Activated T-helper 2 cell treated with anti-CD3 and anti-CD28 coated beads, Interferon-gamma antibody, Interleukin-2, Interleukin-4, amounts not matched to agents 10 μg/mL and 5 μg/mL and 100 μg/mL, durations not matched to agents 14 hours and 24 hours and 36 hours (primary cell): ENCODE results near the gene FMN2. TPM values are rescaled to one million over a fixed set of nuclear protein-coding genes. Genes with fewer than 3 reads are reported as not detected.
"Not testable (repeated sequence)": the region's sequence is repeated elsewhere in the genome, so short reads cannot be mapped to it uniquely, and the experiment has no call there.

Experiments
- DNase-seq: peaks from one replicate; pipeline ENCODE4 v3.0.0; 2021; ENCODE audit warnings: low spot score
- H3K27ac Mint-ChIP-seq: one replicate; pipeline ENCODE4 v1.8.0; 2021; ENCODE audit warnings: mixed read lengths
- H3K27me3 Mint-ChIP-seq: one replicate; pipeline ENCODE4 v1.8.0; 2021; ENCODE audit warnings: low read depth, mixed read lengths
- H3K36me3 Mint-ChIP-seq: one replicate; pipeline ENCODE4 v1.8.0; 2021; ENCODE audit warnings: low read depth, mixed read lengths
- H3K4me1 Mint-ChIP-seq: one replicate; pipeline ENCODE4 v1.8.0; 2021; ENCODE audit warnings: low read depth, mixed read lengths
- H3K4me3 Mint-ChIP-seq: one replicate; pipeline ENCODE4 v1.8.0; 2021; ENCODE audit warnings: low read depth, mild to moderate bottlenecking, moderate library complexity, mixed read lengths
- H3K9me3 Mint-ChIP-seq: one replicate; pipeline ENCODE4 v1.8.0; 2021; ENCODE audit warnings: mixed read lengths
- intact Hi-C: fragments of 100-400 bp; cut with micrococcal nuclease; formaldehyde crosslinking; loops from one replicate; pipeline ENCODE4 v1.15.1; 2023
- total RNA-seq: library from RNA; stranded (reverse); gene quantifications from 2 replicates; pipeline ENCODE4 v1.2.3, GENCODE V29; 2022

FMN2 gene
- total RNA-seq, 1 donor from 2014 or later, result not detected

DNA sequence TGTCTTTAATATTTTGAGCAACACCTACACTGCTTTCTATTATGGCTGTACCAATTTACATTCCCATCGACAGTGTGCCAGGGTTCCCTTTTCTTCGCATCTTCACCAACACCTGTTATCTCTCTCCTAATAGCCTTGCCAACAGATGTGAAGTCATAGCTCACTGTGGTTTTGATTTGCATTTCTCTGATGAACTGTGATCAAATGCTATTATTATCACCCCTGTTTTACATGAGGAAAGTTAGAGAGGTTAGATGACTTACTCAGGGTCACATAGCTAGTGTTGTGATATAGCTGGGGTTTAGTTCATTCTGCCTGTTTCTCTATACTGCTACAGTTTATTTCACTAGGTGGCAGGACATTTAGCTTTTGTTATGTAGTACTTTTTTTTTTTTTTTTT is 204.1 kb downstream of the FMN2 start:
- intact Hi-C loops, result no loop called here
- Mint-ChIP-seq H3K4me3 (no peak overlapping the region), H3K27ac (no peak overlapping the region), H3K27me3 (no peaks in the 10 kb centered on the region), H3K4me1 (no peaks in the 10 kb centered on the region), H3K9me3 (peaks cover 14% of the 10 kb centered on the region), H3K36me3 (no peaks in the 10 kb centered on the region)
- DNase-seq, result no peak

DNA sequence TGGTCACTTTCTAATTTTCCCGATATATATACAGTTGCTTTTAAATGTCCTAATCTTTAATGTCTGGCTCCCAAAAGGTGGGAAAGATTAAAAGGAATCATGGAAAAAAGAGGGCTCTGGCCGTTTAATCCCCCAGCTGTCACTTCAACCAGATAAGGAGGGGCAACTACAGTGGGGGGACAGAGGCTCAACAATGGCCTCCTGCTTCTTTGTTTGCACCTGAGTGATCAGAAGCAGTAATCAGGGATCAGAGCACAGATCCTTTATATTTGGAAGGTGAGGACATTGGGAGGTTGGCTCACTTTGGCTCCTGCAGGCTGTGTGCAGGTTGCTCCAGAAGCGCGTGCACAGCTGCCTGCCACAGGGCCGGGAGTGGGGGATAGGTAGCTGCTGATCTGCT is 212.8 kb downstream of the FMN2 start:
- DNase-seq, result no peak
- H3K27ac Mint-ChIP-seq, result no peak overlapping the region
- H3K4me3 Mint-ChIP-seq, result no peak overlapping the region
- peaks cover 26% of the 10 kb centered on the region for H3K9me3 Mint-ChIP-seq
- no peaks in the 10 kb centered on the region for H3K36me3 Mint-ChIP-seq
- H3K4me1 Mint-ChIP-seq, result no peaks in the 10 kb centered on the region
- intact Hi-C loops, result no loop called here
- H3K27me3 Mint-ChIP-seq, result no peaks in the 10 kb centered on the region

DNA sequence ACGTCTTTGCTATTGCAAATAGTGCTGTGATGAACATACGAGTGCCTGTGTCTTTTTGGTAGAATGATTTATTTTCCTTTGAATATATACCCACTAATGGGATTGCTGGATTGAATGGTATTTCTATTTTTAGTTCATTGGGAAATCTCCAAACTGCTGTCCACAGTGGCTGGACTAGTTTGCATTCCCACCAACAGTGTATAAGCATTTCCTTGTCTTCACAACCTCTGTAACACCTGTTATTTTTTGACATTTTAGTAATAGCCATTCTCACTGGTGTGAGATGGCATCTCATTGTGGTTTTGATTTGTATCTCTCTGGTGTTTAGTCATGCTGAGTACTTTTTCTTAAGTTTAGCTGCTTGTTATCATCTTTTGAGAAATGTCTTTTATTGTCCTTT is 215.0 kb downstream of the FMN2 start:
- H3K27ac Mint-ChIP-seq, result no peak overlapping the region
- peaks cover 7% of the 10 kb centered on the region for H3K9me3 Mint-ChIP-seq
- no peak overlapping the region for H3K4me3 Mint-ChIP-seq
- H3K36me3 Mint-ChIP-seq, result no peaks in the 10 kb centered on the region
- DNase-seq, result no peak
- H3K4me1 Mint-ChIP-seq, result no peaks in the 10 kb centered on the region
- intact Hi-C loops, result no loop called here
- H3K27me3 Mint-ChIP-seq, result no peaks in the 10 kb centered on the region

- Mint-ChIP-seq H3K36me3 (no peaks in the 10 kb centered on the region), H3K9me3 (peaks cover 1% of the 10 kb centered on the region), H3K27ac (no peak overlapping the region), H3K27me3 (no peaks in the 10 kb centered on the region), H3K4me1 (no peaks in the 10 kb centered on the region), H3K4me3 (no peak overlapping the region)
- no peak for DNase-seq
- intact Hi-C loops, result no loop called here
Observed at GRCh38 chr1:240308096-240308495, 216.4 kb downstream of the FMN2 start.

- Mint-ChIP-seq H3K27ac (no peak overlapping the region), H3K4me1 (no peaks in the 10 kb centered on the region), H3K9me3 (peaks cover 3% of the 10 kb centered on the region), H3K4me3 (no peak overlapping the region), H3K27me3 (no peaks in the 10 kb centered on the region), H3K36me3 (no peaks in the 10 kb centered on the region)
- DNase-seq, result no peak
- intact Hi-C loops, result no loop called here
Observed at GRCh38 chr1:240309769-240310168, 218.1 kb downstream of the FMN2 start.

GRCh38 chr1:240310226-240310925 is 218.7 kb downstream of the FMN2 start:
- H3K9me3 Mint-ChIP-seq, result peaks cover 3% of the 10 kb centered on the region
- no peaks in the 10 kb centered on the region for H3K27me3 Mint-ChIP-seq
- intact Hi-C loops, result no loop called here

DNA sequence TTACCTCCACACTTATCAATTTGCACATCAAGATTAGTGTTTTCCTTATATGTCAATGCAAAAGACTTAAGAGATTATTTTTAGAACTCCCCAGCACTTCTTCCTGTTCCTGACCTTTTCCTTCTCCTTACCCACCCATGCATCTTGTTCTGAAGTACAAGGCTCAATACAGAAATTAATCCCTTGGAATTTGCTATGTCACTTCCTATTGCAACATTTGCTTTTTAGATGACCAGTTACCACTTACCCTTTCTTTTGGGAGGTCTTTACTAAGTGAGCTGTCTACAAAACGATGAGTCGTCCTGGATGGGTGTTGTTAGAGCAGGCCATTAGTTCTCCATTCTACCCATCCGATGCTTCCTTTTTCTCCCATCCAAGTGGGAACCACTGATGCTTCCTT is 221.2 kb downstream of the FMN2 start:
- no peak overlapping the region for H3K4me3 Mint-ChIP-seq
- no peak for DNase-seq
- H3K9me3 Mint-ChIP-seq, result peaks cover 9% of the 10 kb centered on the region
- H3K27me3 Mint-ChIP-seq, result no peaks in the 10 kb centered on the region
- no peak overlapping the region for H3K27ac Mint-ChIP-seq
- intact Hi-C loops, result no loop called here
- no peaks in the 10 kb centered on the region for H3K4me1 Mint-ChIP-seq
- no peaks in the 10 kb centered on the region for H3K36me3 Mint-ChIP-seq

More at GRCh38 chr1:240310226-240310925, 218.7 kb downstream of the FMN2 start:
- Mint-ChIP-seq H3K4me3 (no peak overlapping the region), H3K4me1 (no peaks in the 10 kb centered on the region), H3K27ac (no peak overlapping the region), H3K36me3 (no peaks in the 10 kb centered on the region)
- DNase-seq, result no peak

- no peaks in the 10 kb centered on the region for H3K36me3 Mint-ChIP-seq
- H3K27me3 Mint-ChIP-seq, result no peaks in the 10 kb centered on the region
- H3K4me3 Mint-ChIP-seq, result no peak overlapping the region
- DNase-seq, result no peak
- H3K27ac Mint-ChIP-seq, result no peak overlapping the region
- intact Hi-C loops, result no loop called here
- H3K9me3 Mint-ChIP-seq, result peaks cover 17% of the 10 kb centered on the region
- H3K4me1 Mint-ChIP-seq, result no peaks in the 10 kb centered on the region
Observed at GRCh38 chr1:240314845-240315801, 223.4 kb downstream of the FMN2 start.

- Mint-ChIP-seq H3K9me3 (peaks cover 26% of the 10 kb centered on the region), H3K4me3 (no peak overlapping the region), H3K36me3 (no peaks in the 10 kb centered on the region), H3K27ac (no peak overlapping the region), H3K4me1 (no peaks in the 10 kb centered on the region), H3K27me3 (no peaks in the 10 kb centered on the region)
- no peak for DNase-seq
- intact Hi-C loops, result no loop called here
Observed at GRCh38 chr1:240319998-240320397, 228.3 kb downstream of the FMN2 start.

GRCh38 chr1:240320659-240321058 is 229.0 kb downstream of the FMN2 start:
- Mint-ChIP-seq H3K4me3 (no peak overlapping the region), H3K9me3 (peaks cover 26% of the 10 kb centered on the region), H3K27ac (no peak overlapping the region), H3K4me1 (no peaks in the 10 kb centered on the region), H3K27me3 (no peaks in the 10 kb centered on the region), H3K36me3 (no peaks in the 10 kb centered on the region)
- intact Hi-C loops, result no loop called here
- no peak for DNase-seq

- peaks cover 20% of the 10 kb centered on the region for H3K9me3 Mint-ChIP-seq
- no peak for DNase-seq
- intact Hi-C loops, result no loop called here
- H3K4me1 Mint-ChIP-seq, result no peaks in the 10 kb centered on the region
- H3K36me3 Mint-ChIP-seq, result no peaks in the 10 kb centered on the region
- no peak overlapping the region for H3K27ac Mint-ChIP-seq
- no peak overlapping the region for H3K4me3 Mint-ChIP-seq
- no peaks in the 10 kb centered on the region for H3K27me3 Mint-ChIP-seq
Observed at GRCh38 chr1:240322943-240323342, 231.3 kb downstream of the FMN2 start.

- H3K27me3 Mint-ChIP-seq, H3K9me3 Mint-ChIP-seq, H3K36me3 Mint-ChIP-seq, DNase-seq, H3K4me1 Mint-ChIP-seq, H3K4me3 Mint-ChIP-seq, H3K27ac Mint-ChIP-seq, intact Hi-C loops: not testable (repeated sequence)
Observed at GRCh38 chr1:240328382-240328781, 236.7 kb downstream of the FMN2 start.

GRCh38 chr1:240329443-240329842 is 237.8 kb downstream of the FMN2 start:
- Mint-ChIP-seq H3K4me3 (no peak overlapping the region), H3K9me3 (no peaks in the 10 kb centered on the region), H3K4me1 (no peaks in the 10 kb centered on the region), H3K36me3 (no peaks in the 10 kb centered on the region), H3K27ac (no peak overlapping the region), H3K27me3 (no peaks in the 10 kb centered on the region)
- DNase-seq, result no peak
- intact Hi-C loops, result no loop called here
